ENCODE measurements around the gene E2F2. TPM values are rescaled to one million over a fixed set of nuclear protein-coding genes. Genes with fewer than 3 reads are reported as not detected.

Gene E2F2
- total RNA-seq, 1 donor from 2014 or later: 9.4 TPM

DNA sequence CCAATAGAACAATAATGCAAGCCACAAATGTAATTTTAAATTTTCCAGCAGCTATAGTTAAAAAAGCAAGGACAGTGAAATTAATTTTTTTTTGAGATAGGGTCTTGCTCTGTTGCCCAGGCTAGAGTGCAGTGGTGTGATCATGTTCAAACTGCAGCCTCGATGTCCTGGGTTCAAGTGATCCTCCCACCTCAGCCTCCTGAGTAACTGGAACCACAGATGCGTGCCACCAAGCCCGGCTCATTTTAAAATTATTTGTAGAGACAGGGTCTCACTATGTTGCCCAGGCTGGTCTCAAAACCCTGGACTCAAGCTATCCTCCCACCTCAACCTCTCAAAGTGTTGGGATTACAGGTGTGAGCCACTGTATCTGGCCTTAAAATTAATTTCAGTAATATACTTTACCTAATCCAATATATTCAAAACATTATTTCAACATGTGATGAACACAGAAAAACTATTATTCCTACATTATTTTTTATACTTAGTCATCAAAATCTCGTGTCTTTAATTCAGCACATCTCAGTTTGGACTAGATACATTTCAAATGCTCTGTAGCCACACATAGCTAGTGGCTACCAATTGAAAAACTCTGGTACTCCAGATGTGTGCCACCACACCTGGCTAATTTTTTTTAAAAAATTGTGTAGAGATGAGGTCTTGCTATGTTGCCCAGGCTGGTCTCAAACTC is 39.1 kb upstream of the E2F2 start:
- no peaks in the 10 kb centered on the region for H3K36me3 Mint-ChIP-seq
- H3K27me3 Mint-ChIP-seq: no peaks in the 10 kb centered on the region
- H3K4me3 Mint-ChIP-seq: peak overlapping the region; percentile 62
- TF ChIP-seq, protein P1, sequence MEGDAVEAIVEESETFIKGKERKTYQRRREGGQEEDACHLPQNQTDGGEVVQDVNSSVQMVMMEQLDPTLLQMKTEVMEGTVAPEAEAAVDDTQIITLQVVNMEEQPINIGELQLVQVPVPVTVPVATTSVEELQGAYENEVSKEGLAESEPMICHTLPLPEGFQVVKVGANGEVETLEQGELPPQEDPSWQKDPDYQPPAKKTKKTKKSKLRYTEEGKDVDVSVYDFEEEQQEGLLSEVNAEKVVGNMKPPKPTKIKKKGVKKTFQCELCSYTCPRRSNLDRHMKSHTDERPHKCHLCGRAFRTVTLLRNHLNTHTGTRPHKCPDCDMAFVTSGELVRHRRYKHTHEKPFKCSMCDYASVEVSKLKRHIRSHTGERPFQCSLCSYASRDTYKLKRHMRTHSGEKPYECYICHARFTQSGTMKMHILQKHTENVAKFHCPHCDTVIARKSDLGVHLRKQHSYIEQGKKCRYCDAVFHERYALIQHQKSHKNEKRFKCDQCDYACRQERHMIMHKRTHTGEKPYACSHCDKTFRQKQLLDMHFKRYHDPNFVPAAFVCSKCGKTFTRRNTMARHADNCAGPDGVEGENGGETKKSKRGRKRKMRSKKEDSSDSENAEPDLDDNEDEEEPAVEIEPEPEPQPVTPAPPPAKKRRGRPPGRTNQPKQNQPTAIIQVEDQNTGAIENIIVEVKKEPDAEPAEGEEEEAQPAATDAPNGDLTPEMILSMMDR (conservative IDR thresholded peaks at IDR 0.05): no peak
- H3K9me3 Mint-ChIP-seq: peaks cover 5% of the 10 kb centered on the region
- DNase-seq (ENCODE audit: extremely low spot score, unreplicated experiment): no peak
- peak overlapping the region; percentile 28 for H3K27ac Mint-ChIP-seq
- peaks cover 45% of the 10 kb centered on the region for H3K4me1 Mint-ChIP-seq (ENCODE audit: unreplicated experiment)

DNA sequence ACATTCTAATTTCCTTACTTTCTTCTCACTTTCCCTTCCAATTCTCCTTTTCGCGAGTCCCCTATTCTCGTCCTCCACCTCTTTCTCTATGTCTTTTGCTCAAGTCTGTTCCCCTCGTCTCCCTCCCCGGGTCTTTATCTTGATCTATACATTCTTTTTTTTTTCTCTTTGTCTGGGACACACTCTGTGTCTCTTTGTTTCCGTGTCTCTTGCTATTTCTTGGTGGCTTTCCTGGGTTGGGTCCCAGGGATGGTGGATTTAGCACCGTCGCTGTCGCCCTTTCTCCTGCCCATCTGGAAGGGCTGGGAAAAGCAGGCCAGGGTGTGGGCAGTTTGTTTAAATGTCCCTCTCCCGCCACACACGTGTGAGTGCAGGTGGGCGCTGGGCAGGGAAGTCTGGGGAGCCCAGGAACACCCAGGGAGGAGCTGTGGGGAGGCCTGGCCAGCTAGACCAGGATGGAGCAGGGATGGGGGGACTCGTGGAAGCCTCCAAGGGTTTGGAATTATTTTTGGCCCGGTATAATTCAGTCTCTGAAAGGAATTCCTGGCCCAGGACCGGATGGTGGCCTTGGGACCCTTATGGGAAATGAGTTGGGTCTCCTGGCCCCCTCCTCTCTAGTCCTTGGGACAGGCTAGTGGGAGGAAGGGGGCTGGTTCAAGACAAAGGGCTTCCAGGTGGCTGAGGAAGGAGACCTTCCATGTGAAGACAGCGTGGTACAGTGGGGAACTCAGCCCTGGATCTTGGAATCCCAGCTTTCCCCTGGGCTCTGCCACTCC is 37.8 kb upstream of the E2F2 start:
- no peaks in the 10 kb centered on the region for H3K9me3 Mint-ChIP-seq
- TF ChIP-seq, protein P1 (conservative IDR thresholded peaks at IDR 0.05): peak; percentile 21
- H3K4me3 Mint-ChIP-seq: peak overlapping the region; percentile 92
- no peak for DNase-seq (ENCODE audit: extremely low spot score, unreplicated experiment)
- H3K4me1 Mint-ChIP-seq (ENCODE audit: unreplicated experiment): peaks cover 49% of the 10 kb centered on the region
- no peaks in the 10 kb centered on the region for H3K27me3 Mint-ChIP-seq
- H3K36me3 Mint-ChIP-seq: no peaks in the 10 kb centered on the region
- peak overlapping the region; percentile 96 for H3K27ac Mint-ChIP-seq

DNA sequence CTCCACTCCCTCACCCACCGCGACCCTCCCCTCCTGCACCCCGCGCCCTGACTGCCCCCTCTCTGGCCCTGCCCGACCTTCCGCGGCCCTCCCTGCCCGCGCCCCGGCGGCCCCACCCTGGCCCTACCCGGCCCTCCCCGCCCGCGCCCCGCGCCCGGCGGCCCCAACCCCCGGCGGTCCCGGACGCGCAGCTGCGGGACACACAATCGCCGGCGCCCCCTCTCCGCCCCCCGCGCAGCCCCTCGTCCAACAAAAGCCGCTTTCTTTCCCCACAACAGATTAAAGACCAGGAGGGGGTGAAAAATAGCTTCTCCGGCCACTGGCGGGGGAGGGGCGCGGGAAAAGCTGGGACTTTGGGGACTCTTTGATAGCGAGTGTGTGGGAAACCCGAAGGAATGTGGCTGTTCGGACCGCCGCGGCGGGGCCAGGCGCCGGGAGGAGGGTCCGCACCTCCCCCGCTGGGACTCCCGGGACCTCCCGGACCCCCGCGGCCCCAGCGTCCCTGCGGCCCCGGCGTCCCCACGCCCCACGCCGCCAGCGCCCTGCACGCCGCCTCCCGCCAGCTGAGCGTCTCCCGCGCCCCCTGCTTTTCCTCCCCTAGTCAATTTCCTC is 37.1 kb upstream of the E2F2 start:
- Mint-ChIP-seq H3K36me3 (no peaks in the 10 kb centered on the region), H3K4me1 (ENCODE audit: unreplicated experiment) (peaks cover 56% of the 10 kb centered on the region), H3K9me3 (no peaks in the 10 kb centered on the region), H3K27me3 (no peaks in the 10 kb centered on the region), H3K4me3 (peak overlapping the region; percentile 92), H3K27ac (peak overlapping the region; percentile 96)
- DNase-seq (ENCODE audit: extremely low spot score, unreplicated experiment): no peak
- TF ChIP-seq, protein P1 (conservative IDR thresholded peaks at IDR 0.05): no peak

DNA sequence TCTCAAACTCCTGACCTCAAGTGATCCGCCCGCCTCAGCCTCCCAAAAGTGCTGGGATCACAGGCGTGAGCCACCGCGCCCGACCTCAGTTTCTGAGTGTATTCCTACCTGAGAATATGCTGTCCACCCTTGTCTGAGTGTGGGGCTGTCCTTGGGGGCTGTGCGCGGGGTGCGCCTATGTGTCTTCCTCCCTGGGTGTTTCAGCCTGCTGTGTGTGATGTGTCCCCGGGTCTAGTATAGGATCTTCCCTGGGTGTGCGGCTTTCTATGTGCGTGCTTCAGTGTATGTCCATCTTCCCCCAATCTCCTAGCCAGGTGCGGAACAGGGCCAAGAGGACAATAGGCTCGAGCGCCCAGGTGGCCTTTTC is 36.6 kb upstream of the E2F2 start:
- H3K9me3 Mint-ChIP-seq: no peaks in the 10 kb centered on the region
- no peak for DNase-seq (ENCODE audit: extremely low spot score, unreplicated experiment)
- H3K27ac Mint-ChIP-seq: peak overlapping the region; percentile 72
- H3K27me3 Mint-ChIP-seq: no peaks in the 10 kb centered on the region
- peak overlapping the region; percentile 87 for H3K4me3 Mint-ChIP-seq
- peaks cover 58% of the 10 kb centered on the region for H3K4me1 Mint-ChIP-seq (ENCODE audit: unreplicated experiment)
- TF ChIP-seq, protein P1 (conservative IDR thresholded peaks at IDR 0.05): no peak
- H3K36me3 Mint-ChIP-seq: no peaks in the 10 kb centered on the region

DNA sequence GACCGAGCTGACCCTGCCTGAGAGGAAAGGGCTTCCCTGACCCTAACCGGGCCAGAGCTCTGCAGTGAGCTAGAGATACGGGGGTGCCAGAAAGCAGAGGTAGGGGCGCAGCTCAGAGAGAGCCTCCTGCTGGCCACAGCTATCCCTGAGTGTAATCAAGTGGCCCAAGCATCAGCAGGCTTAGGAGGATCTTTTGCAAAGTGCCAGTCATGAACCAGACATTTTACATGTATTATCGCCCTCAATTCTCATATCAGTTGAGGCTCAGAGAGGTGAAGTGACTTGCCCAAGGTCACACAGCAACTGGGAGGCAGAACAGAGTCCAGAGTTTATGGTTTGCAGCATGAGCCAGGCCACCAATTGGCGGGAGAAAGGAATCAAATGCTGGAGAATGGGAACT is 35.3 kb upstream of the E2F2 start:
- H3K4me3 Mint-ChIP-seq: peak overlapping the region; percentile 73
- H3K27ac Mint-ChIP-seq: peak overlapping the region; percentile 72
- DNase-seq (ENCODE audit: extremely low spot score, unreplicated experiment): no peak
- H3K36me3 Mint-ChIP-seq: no peaks in the 10 kb centered on the region
- peaks cover 69% of the 10 kb centered on the region for H3K4me1 Mint-ChIP-seq (ENCODE audit: unreplicated experiment)
- TF ChIP-seq, protein P1 (conservative IDR thresholded peaks at IDR 0.05): peak; percentile 24
- H3K9me3 Mint-ChIP-seq: no peaks in the 10 kb centered on the region
- H3K27me3 Mint-ChIP-seq: no peaks in the 10 kb centered on the region
